OCI-LY1 (cell line): ENCODE data around the gene CEP63.
A peak's percentile ranks its signal among the peaks of the same experiment; 100 is the strongest.

Experiments used
- H2AFZ ChIP-seq: fragments of 200-600 bp; sonication (generic), shearing (Covaris generic); 2 replicates; pipeline ENCODE4 v1.6.0; 2014; ENCODE audit warnings: antibody characterized with exemption, mild to moderate bottlenecking, low read length
- H3F3A ChIP-seq: fragments of 200-600 bp; sonication (generic), shearing (Covaris generic); 2 replicates; pipeline ENCODE4 v1.6.0; 2014; ENCODE audit warnings: mild to moderate bottlenecking, antibody characterized with exemption, low read length, moderate library complexity; ENCODE audit not compliant: insufficient read depth
- H3K27ac ChIP-seq: fragments of 200-600 bp; sonication (generic); 2 replicates; pipeline ENCODE4 v1.5.1; 2014; ENCODE audit warnings: low read length, mixed run types, mild to moderate bottlenecking, low read depth; ENCODE audit not compliant: poor library complexity, severe bottlenecking
- H3K27me3 ChIP-seq: fragments of 200-600 bp; sonication (generic); 2 replicates; pipeline ENCODE4 v1.6.0; 2014; ENCODE audit warnings: antibody characterized with exemption, mild to moderate bottlenecking, low read length, moderate library complexity; ENCODE audit not compliant: insufficient read depth
- H3K36me3 ChIP-seq: fragments of 200-600 bp; sonication (generic); 2 replicates; pipeline ENCODE4 v1.6.1; 2014; ENCODE audit warnings: mild to moderate bottlenecking, antibody characterized with exemption, low read length, moderate library complexity, mixed read lengths; ENCODE audit not compliant: insufficient read depth
- H3K4me1 ChIP-seq: fragments of 200-600 bp; sonication (generic); 2 replicates; pipeline ENCODE4 v1.5.1; 2014; ENCODE audit warnings: mild to moderate bottlenecking, low read length, moderate library complexity; ENCODE audit not compliant: insufficient read depth, severe bottlenecking
- H3K4me2 ChIP-seq: fragments of 200-600 bp; sonication (generic), shearing (Covaris generic); 2 replicates; pipeline ENCODE4 v1.6.1; 2014; ENCODE audit warnings: low read length
- H3K4me3 ChIP-seq: fragments of 200-600 bp; sonication (generic); 2 replicates; pipeline ENCODE4 v1.5.1; 2014; ENCODE audit warnings: low read length, low read depth, mild to moderate bottlenecking, mixed read lengths; ENCODE audit not compliant: poor library complexity, severe bottlenecking
- H3K79me2 ChIP-seq: fragments of 200-600 bp; shearing (Covaris generic); 2 replicates; pipeline ENCODE4 v1.6.1; 2016; ENCODE audit warnings: mixed run types, low read length, mixed read lengths; ENCODE audit not compliant: insufficient read depth
- H3K9ac ChIP-seq: fragments of 200-600 bp; sonication (generic), shearing (Covaris generic); 2 replicates; pipeline ENCODE4 v1.6.1; 2014; ENCODE audit warnings: mild to moderate bottlenecking, low read length, mixed read lengths
- H3K9me2 ChIP-seq: fragments of 200-600 bp; sonication (generic), shearing (Covaris generic); 2 replicates; pipeline ENCODE4 v1.6.1; 2014; ENCODE audit warnings: low read depth, mild to moderate bottlenecking, low read length, mixed read lengths
- H3K9me3 ChIP-seq: fragments of 200-600 bp; shearing (Covaris generic); 2 replicates; pipeline ENCODE4 v1.6.1; 2014; ENCODE audit warnings: low read length, mixed read lengths
- H4K20me1 ChIP-seq: fragments of 200-600 bp; sonication (generic), shearing (Covaris generic); 2 replicates; pipeline ENCODE4 v1.6.0; 2016; ENCODE audit warnings: mild to moderate bottlenecking, low read length; ENCODE audit not compliant: insufficient read depth
- CTCF ChIP-seq: fragments of 200-600 bp; sonication (generic), shearing (Covaris generic); IDR thresholded peaks from 2 replicates; pipeline ENCODE4 v1.5.1; 2017; ENCODE audit warnings: mild to moderate bottlenecking, antibody characterized with exemption, low read length, moderate library complexity, mixed read lengths
- EZH2 ChIP-seq: fragments of 200-600 bp; sonication (generic), shearing (Covaris generic); IDR thresholded peaks from 2 replicates; pipeline ENCODE4 v1.8.0; 2017; ENCODE audit warnings: borderline replicate concordance, mixed run types, mild to moderate bottlenecking, antibody characterized with exemption, low read length, moderate library complexity, mixed read lengths

The CEP63 gene

GRCh38 chr3:134473868-134474546 is 11.8 kb upstream of the CEP63 start:
- H3K27ac ChIP-seq, result no peak overlapping the region
- TF ChIP-seq CTCF (peak; percentile 94), EZH2 (no peak)

DNA sequence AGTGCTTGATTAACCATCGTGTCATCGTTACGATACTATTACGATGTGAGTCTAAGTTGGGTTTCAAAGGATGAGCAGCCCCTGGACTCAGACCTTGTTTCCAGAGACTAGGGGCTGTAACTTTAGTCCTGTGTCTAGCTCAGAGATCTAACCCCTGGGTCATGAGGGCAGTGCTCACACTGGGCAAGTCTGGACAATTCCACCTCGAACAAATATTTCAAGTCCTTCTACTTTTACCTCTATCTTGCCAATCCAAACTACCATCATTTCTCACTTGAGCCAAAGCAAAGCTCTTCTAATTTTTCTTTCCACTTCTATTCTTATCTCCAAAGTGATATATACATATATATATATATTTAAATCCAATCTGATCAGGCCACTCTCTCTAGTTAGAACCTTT is 10.9 kb upstream of the CEP63 start:
- H3K79me2 ChIP-seq, result no peaks in the 10 kb centered on the region
- no peak overlapping the region for H3K4me3 ChIP-seq
- no peak overlapping the region for H2AFZ ChIP-seq
- H3K9ac ChIP-seq, result no peak overlapping the region
- H3K27me3 ChIP-seq, result no peaks in the 10 kb centered on the region
- no peaks in the 10 kb centered on the region for H4K20me1 ChIP-seq
- no peaks in the 10 kb centered on the region for H3K4me1 ChIP-seq
- H3F3A ChIP-seq, result no peaks in the 10 kb centered on the region
- H3K27ac ChIP-seq, result no peak overlapping the region
- H3K9me2 ChIP-seq, result no peaks in the 10 kb centered on the region
- H3K36me3 ChIP-seq, result peaks cover 49% of the 10 kb centered on the region
- TF ChIP-seq EZH2 (no peak), CTCF (no peak)
- H3K4me2 ChIP-seq, result no peak overlapping the region
- no peaks in the 10 kb centered on the region for H3K9me3 ChIP-seq

More at GRCh38 chr3:134473868-134474546, 11.8 kb upstream of the CEP63 start:
- Histone ChIP-seq H4K20me1 (no peaks in the 10 kb centered on the region), H3K4me3 (no peak overlapping the region), H3K9me3 (no peaks in the 10 kb centered on the region), H3K4me1 (no peaks in the 10 kb centered on the region), H3K79me2 (no peaks in the 10 kb centered on the region), H3K9me2 (no peaks in the 10 kb centered on the region), H3K4me2 (no peak overlapping the region), H3K9ac (no peak overlapping the region), H2AFZ (no peak overlapping the region), H3K27me3 (no peaks in the 10 kb centered on the region), H3F3A (no peaks in the 10 kb centered on the region), H3K36me3 (peaks cover 41% of the 10 kb centered on the region)

- Histone ChIP-seq H3K9me2 (no peaks in the 10 kb centered on the region), H3K9ac (no peak overlapping the region), H3K27ac (no peak overlapping the region), H2AFZ (no peak overlapping the region), H3K4me1 (no peaks in the 10 kb centered on the region), H3K27me3 (no peaks in the 10 kb centered on the region), H3K4me2 (no peak overlapping the region), H3F3A (no peaks in the 10 kb centered on the region), H3K9me3 (no peaks in the 10 kb centered on the region), H3K36me3 (peaks cover 63% of the 10 kb centered on the region), H4K20me1 (no peaks in the 10 kb centered on the region), H3K79me2 (no peaks in the 10 kb centered on the region), H3K4me3 (no peak overlapping the region)
- TF ChIP-seq EZH2 (no peak), CTCF (no peak)
These were observed 9.6 kb upstream of the CEP63 start for GRCh38 chr3:134476306-134476705.
